NCI-H2171 (cell line): ENCODE data around the gene COL6A2.
"Not testable (repeated sequence)": the region's sequence is repeated elsewhere in the genome, so short reads cannot be mapped to it uniquely, and the experiment has no call there.

Experiments
- DNase-seq: peaks from one replicate; lab custom pipeline; 2025; lab: John Stamatoyannopoulos, UW

COL6A2 gene

GRCh38 chr21:46097336-46098293, at the start of gene COL6A2:
TSS of gene COL6A2 (plus strand) at chr21:46098112.
- peak; percentile 37 for DNase-seq

- no peak for DNase-seq
These were observed 48.7 kb upstream of the COL6A2 start for GRCh38 chr21:46048926-46049889.

GRCh38 chr21:46049890-46050667, 47.8 kb upstream of the COL6A2 start:
- no peak for DNase-seq

GRCh38 chr21:46050668-46051378, 47.1 kb upstream of the COL6A2 start:
- no peak for DNase-seq

GRCh38 chr21:46051379-46051770, 46.5 kb upstream of the COL6A2 start:
- no peak for DNase-seq

- DNase-seq = no peak
These were observed 45.9 kb upstream of the COL6A2 start for GRCh38 chr21:46051821-46052675.

- DNase-seq = no peak
These were observed 44.9 kb upstream of the COL6A2 start for GRCh38 chr21:46052703-46053651.

GRCh38 chr21:46054031-46054430, 43.9 kb upstream of the COL6A2 start:
- DNase-seq = no peak

- DNase-seq = no peak
These were observed 43.4 kb upstream of the COL6A2 start for GRCh38 chr21:46054451-46054881.

GRCh38 chr21:46055863-46056281, 42.0 kb upstream of the COL6A2 start:
- DNase-seq = no peak

- no peak for DNase-seq
These were observed 41.4 kb upstream of the COL6A2 start for GRCh38 chr21:46056450-46056903.

GRCh38 chr21:46057111-46057709, 40.7 kb upstream of the COL6A2 start:
- DNase-seq = no peak

- DNase-seq = no peak
These were observed 40.1 kb upstream of the COL6A2 start for GRCh38 chr21:46057710-46058241.

- DNase-seq = no peak
These were observed 39.3 kb upstream of the COL6A2 start for GRCh38 chr21:46058431-46059145.

- DNase-seq = no peak
These were observed 38.7 kb upstream of the COL6A2 start for GRCh38 chr21:46059195-46059594.

GRCh38 chr21:46059711-46060455, 38.0 kb upstream of the COL6A2 start:
- DNase-seq = not testable (repeated sequence)

GRCh38 chr21:46060596-46061061, 37.3 kb upstream of the COL6A2 start:
- DNase-seq = no peak
